HEK293T (cell line): Measurements from ENCODE around the gene SORBS1.

Source experiments
- ARNT ChIP-seq: fragments of 450-650 bp; IDR thresholded peaks from 2 replicates; pipeline ENCODE4 v1.6.1; 2017; ENCODE audit warnings: mild to moderate bottlenecking
- BHLHE40 ChIP-seq: fragments of 450-650 bp; IDR thresholded peaks from 2 replicates; pipeline ENCODE4 v1.6.1; 2016; ENCODE audit warnings: mild to moderate bottlenecking, moderate library complexity, borderline replicate concordance
- FOXA1 ChIP-seq: fragments of 450-650 bp; IDR thresholded peaks from 2 replicates; pipeline ENCODE4 v1.6.1; 2016; ENCODE audit warnings: mild to moderate bottlenecking
- FOXM1 ChIP-seq: fragments of 450-650 bp; IDR thresholded peaks from 2 replicates; pipeline ENCODE4 v1.6.1; 2017; ENCODE audit warnings: mild to moderate bottlenecking, borderline replicate concordance
- HDGF ChIP-seq: fragments of 450-650 bp; IDR thresholded peaks from 2 replicates; pipeline ENCODE4 v1.6.1; 2017; ENCODE audit warnings: antibody characterized with exemption, borderline replicate concordance
- SP1 ChIP-seq: fragments of 450-650 bp; IDR thresholded peaks from 2 replicates; pipeline ENCODE4 v1.6.1; 2017
- SUZ12 ChIP-seq: fragments of 450-650 bp; IDR thresholded peaks from 2 replicates; pipeline ENCODE4 v1.6.1; 2016; ENCODE audit warnings: mild to moderate bottlenecking
- ZNF384 ChIP-seq: fragments of 450-650 bp; IDR thresholded peaks from 2 replicates; pipeline ENCODE4 v1.6.1; 2016

DNA sequence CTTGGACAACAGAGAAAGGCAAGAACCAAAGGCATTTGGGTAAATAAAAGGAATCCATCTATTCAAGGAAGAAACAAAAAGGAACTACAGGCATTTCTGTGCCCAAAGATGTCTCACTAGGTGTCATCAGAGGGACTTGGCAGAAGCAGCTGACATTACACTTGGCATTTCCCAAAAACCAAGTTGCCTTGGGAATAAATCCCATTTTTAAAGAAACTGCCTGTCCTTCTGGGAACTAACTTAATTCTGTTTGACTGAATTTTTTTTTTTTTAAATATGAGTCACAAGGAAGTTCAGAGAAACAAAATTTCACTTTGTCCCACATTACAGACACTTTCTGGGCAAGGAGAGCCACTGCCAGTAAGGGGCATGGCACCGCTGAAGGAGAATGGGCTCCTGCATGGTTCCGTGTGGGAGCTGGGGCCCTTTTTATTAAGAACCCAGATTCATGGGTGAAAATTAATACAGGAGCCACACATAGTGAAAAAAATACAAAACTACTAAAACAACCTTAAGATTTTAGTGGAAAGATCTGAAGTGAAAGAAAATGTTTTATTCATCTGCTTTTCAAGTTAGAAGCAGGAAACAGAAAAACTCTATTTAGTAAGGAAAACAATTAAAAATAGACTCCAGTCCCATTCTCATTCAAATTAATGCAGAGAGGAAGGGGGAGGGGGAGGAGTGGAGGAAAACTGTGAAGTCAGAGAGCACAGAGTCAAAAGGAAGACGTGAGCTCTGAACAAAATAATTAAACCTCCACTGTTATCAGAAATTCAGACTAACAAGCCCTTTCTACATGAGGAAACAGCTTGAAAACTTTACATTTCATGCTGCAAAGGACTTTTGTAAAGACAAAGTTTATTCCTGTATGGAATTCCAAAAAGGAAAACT is 151.9 kb downstream of the SORBS1 start:
- TF ChIP-seq HDGF, result no peak
- no peak for TF ChIP-seq SUZ12
- TF ChIP-seq ZNF384, result no peak
- TF ChIP-seq SP1, result no peak
- TF ChIP-seq FOXM1, result no peak
- TF ChIP-seq FOXA1, result no peak
- no peak for TF ChIP-seq ARNT
- no peak for TF ChIP-seq BHLHE40
